AG04449 (cell line): ENCODE measurements around the gene CYLD.

ENCODE experiments used
- CTCF ChIA-PET: fragments of 350-600 bp; formaldehyde crosslinking; extraction: SDS; loops from one replicate; lab custom pipeline; 2021; ENCODE audit warnings: antibody characterized with exemption; lab: Yijun Ruan, JAX
- POLR2A ChIA-PET: fragments of 400-600, 350-600 bp; formaldehyde crosslinking; extraction: SDS; loops from one replicate; lab custom pipeline; 2020; ENCODE audit warnings: antibody characterized with exemption, inconsistent platforms; lab: Yijun Ruan, JAX
- DNase-seq: peaks from one replicate; pipeline ENCODE4 v3.0.0-alpha.2; 2010; ENCODE audit warnings: low read depth, low spot score
- H3K4me3 ChIP-seq: 2 replicates; pipeline ENCODE4 v1.5.1; 2011; ENCODE audit warnings: low read depth, mild to moderate bottlenecking, control low read depth, low read length
- CTCF ChIP-seq: IDR thresholded peaks from one replicate; pipeline ENCODE4 v1.5.1; 2011; ENCODE audit warnings: mild to moderate bottlenecking, moderate library complexity, low read length, control low read depth, inconsistent platforms; ENCODE audit not compliant: insufficient read depth; ENCODE audit errors: missing control alignments

CYLD gene

GRCh38 chr16:50810241-50810965 lies 68.5 kb downstream of the CYLD start:
- ChIA-PET POLR2A (no interaction called here), CTCF (interaction anchor here (1.5 to 2.3 kb wide), 4 partner anchors 14 to 439 kb away, joined by 5 to 9 read pairs (median 7); no protein-coding TSS in a partner anchor)
- H3K4me3 ChIP-seq = no peak overlapping the region
- no peak for DNase-seq
- TF ChIP-seq CTCF = no peak

GRCh38 chr16:50812046-50812445 lies 70.2 kb downstream of the CYLD start:
- H3K4me3 ChIP-seq = no peak overlapping the region
- no peak for TF ChIP-seq CTCF
- DNase-seq = no peak
- ChIA-PET CTCF (interaction anchor here (1.1 to 2.3 kb wide), 3 partner anchors 9 to 218 kb away, joined by 3 to 7 read pairs (median 6); no protein-coding TSS in a partner anchor), POLR2A (no interaction called here)

GRCh38 chr16:50812876-50813466 lies 71.1 kb downstream of the CYLD start:
- TF ChIP-seq CTCF = no peak
- ChIA-PET CTCF (interaction anchor here (1.0 to 1.5 kb wide), 2 partner anchors 10 to 148 kb away, joined by 4 to 6 read pairs; no protein-coding TSS in a partner anchor), POLR2A (no interaction called here)
- H3K4me3 ChIP-seq = no peak overlapping the region
- no peak for DNase-seq

GRCh38 chr16:50814052-50814451 lies 72.2 kb downstream of the CYLD start:
- H3K4me3 ChIP-seq = no peak overlapping the region
- no peak for DNase-seq
- TF ChIP-seq CTCF = no peak
- POLR2A ChIA-PET = no interaction called here
- CTCF ChIA-PET = interaction anchor here (5.8 kb wide), 1 partner anchor 8 kb away, joined by 63 read pairs; no protein-coding TSS in a partner anchor

GRCh38 chr16:50814541-50814940 lies 72.7 kb downstream of the CYLD start:
- no peak for TF ChIP-seq CTCF
- H3K4me3 ChIP-seq = no peak overlapping the region
- ChIA-PET CTCF (interaction anchor here (5.8 kb wide), 1 partner anchor 9 kb away, joined by 63 read pairs; no protein-coding TSS in a partner anchor), POLR2A (no interaction called here)
- no peak for DNase-seq

GRCh38 chr16:50815382-50815781 lies 73.5 kb downstream of the CYLD start:
- CTCF ChIA-PET = interaction anchor here (5.8 kb wide), 1 partner anchor 10 kb away, joined by 63 read pairs; no protein-coding TSS in a partner anchor
- DNase-seq = no peak
- no peak overlapping the region for H3K4me3 ChIP-seq
- TF ChIP-seq CTCF = no peak
- POLR2A ChIA-PET = no interaction called here
